WTC11 (cell line): ENCODE results near the gene NANOS2. TPM values are rescaled to one million over a fixed set of nuclear protein-coding genes. Genes with fewer than 3 reads are reported as not detected.

ENCODE experiments used
- ATAC-seq: fragments of 200-7000 bp; cut with Tn5 transposase; 2 replicates; pipeline ENCODE4 v1.10.0; 2021; ENCODE audit warnings: mild to moderate bottlenecking, moderate library complexity
- CTCF ChIA-PET: fragments of 300-600 bp; sonication (Branson Sonifier 250); formaldehyde crosslinking; loops from one replicate; lab custom pipeline; 2021; ENCODE audit warnings: antibody characterized with exemption; lab: Charles Lee
- POLR2A ChIA-PET: fragments of 350-600 bp; sonication (Branson Sonifier 250); formaldehyde crosslinking; loops from one replicate; lab custom pipeline; 2021; ENCODE audit warnings: antibody characterized with exemption; lab: Charles Lee
- DNase-seq: peaks from one replicate; pipeline ENCODE4 v3.0.0; 2021; ENCODE audit warnings: low spot score
- H3K27ac Mint-ChIP-seq: 2 replicates; pipeline ENCODE4 v1.8.0; 2021; ENCODE audit warnings: mixed read lengths
- H3K27me3 Mint-ChIP-seq: 2 replicates; pipeline ENCODE4 v1.8.0; 2021; ENCODE audit warnings: low read depth, mild to moderate bottlenecking, moderate library complexity, mixed read lengths
- H3K36me3 Mint-ChIP-seq: 2 replicates; pipeline ENCODE4 v1.8.0; 2021; ENCODE audit warnings: mixed read lengths
- H3K4me1 Mint-ChIP-seq: 2 replicates; pipeline ENCODE4 v1.8.0; 2022; ENCODE audit warnings: mixed read lengths
- H3K4me3 Mint-ChIP-seq: 2 replicates; pipeline ENCODE4 v1.8.0; 2021; ENCODE audit warnings: mild to moderate bottlenecking, moderate library complexity, mixed read lengths
- H3K9me3 Mint-ChIP-seq: 2 replicates; pipeline ENCODE4 v1.8.0; 2021; ENCODE audit warnings: mixed read lengths
- CREM ChIP-seq: sonication (generic); formaldehyde crosslinking; IDR thresholded peaks from 2 replicates; pipeline ENCODE4 v1.8.1; 2022; ENCODE audit warnings: mild to moderate bottlenecking, missing genetic modification reagents, moderate library complexity
- GRHL2 ChIP-seq: fragments of 250-450 bp; sonication (Bioruptor Pico); IDR thresholded peaks from 2 replicates; pipeline ENCODE4 v1.8.0; 2022; ENCODE audit warnings: mild to moderate bottlenecking, moderate library complexity; ENCODE audit not compliant: insufficient replicate concordance, severe bottlenecking
- HMGA2 ChIP-seq: fragments of 250-450 bp; sonication (Bioruptor Pico); IDR thresholded peaks from 2 replicates; pipeline ENCODE4 v1.4.0; 2021; ENCODE audit warnings: mild to moderate bottlenecking, moderate library complexity
- JAZF1 ChIP-seq: fragments of 250-450 bp; sonication (Bioruptor Pico); IDR thresholded peaks from 2 replicates; pipeline ENCODE4 v1.9.0; 2021; ENCODE audit warnings: moderate library complexity, mild to moderate bottlenecking, inconsistent platforms
- KAT7 ChIP-seq: sonication (generic); formaldehyde crosslinking; IDR thresholded peaks from 2 replicates; pipeline ENCODE4 v1.8.1; 2023; ENCODE audit warnings: missing genetic modification reagents, mild to moderate bottlenecking, borderline replicate concordance
- MYBL2 ChIP-seq: sonication (generic); formaldehyde crosslinking; IDR thresholded peaks from 2 replicates; pipeline ENCODE4 v1.8.1; 2023; ENCODE audit warnings: mild to moderate bottlenecking, moderate library complexity, missing genetic modification reagents
- NFYB ChIP-seq: sonication (generic); formaldehyde crosslinking; conservative IDR thresholded peaks from 2 replicates; pipeline ENCODE4 v1.8.0; 2022; ENCODE audit warnings: low read depth, missing genetic modification reagents
- NR1H2 ChIP-seq: sonication (generic); formaldehyde crosslinking; IDR thresholded peaks from 2 replicates; pipeline ENCODE4 v1.9.0; 2021; ENCODE audit warnings: mild to moderate bottlenecking, moderate library complexity, missing genetic modification reagents
- RELA ChIP-seq: sonication (generic); formaldehyde crosslinking; IDR thresholded peaks from 2 replicates; pipeline ENCODE4 v1.8.1; 2022; ENCODE audit warnings: missing genetic modification reagents, mild to moderate bottlenecking, borderline replicate concordance
- ZNF219 ChIP-seq: sonication (generic); formaldehyde crosslinking; IDR thresholded peaks from 2 replicates; pipeline ENCODE4 v1.8.0; 2023; ENCODE audit warnings: missing genetic modification reagents, mild to moderate bottlenecking, borderline replicate concordance
- ZNF317 ChIP-seq: sonication (generic); formaldehyde crosslinking; IDR thresholded peaks from 2 replicates; pipeline ENCODE4 v1.8.1; 2023; ENCODE audit warnings: low read depth, mild to moderate bottlenecking, moderate library complexity, missing genetic modification reagents, borderline replicate concordance
- ZNF423 ChIP-seq: fragments of 250-450 bp; sonication (Bioruptor Pico); IDR thresholded peaks from 2 replicates; pipeline ENCODE4 v2.1.2; 2022; ENCODE audit warnings: mild to moderate bottlenecking, moderate library complexity
- total RNA-seq: library from RNA; stranded (reverse); gene quantifications from 3 replicates; pipeline ENCODE4 v1.2.3, GENCODE V29; 2021
- TF ChIP-seq, protein P1 (sequence below): sonication (generic); formaldehyde crosslinking; conservative IDR thresholded peaks from 2 replicates; pipeline ENCODE4 v1.8.1; 2022; ENCODE audit warnings: mild to moderate bottlenecking, missing genetic modification reagents
- TF ChIP-seq, protein P2 (sequence below): fragments of 250-450 bp; sonication (Bioruptor Pico); IDR thresholded peaks from 2 replicates; pipeline ENCODE4 v1.8.0; 2021; ENCODE audit warnings: mild to moderate bottlenecking
- TF ChIP-seq, protein P3 (sequence below): sonication (generic); formaldehyde crosslinking; IDR thresholded peaks from 2 replicates; pipeline ENCODE4 v1.8.1; 2022; ENCODE audit warnings: mild to moderate bottlenecking, missing genetic modification reagents, moderate library complexity, borderline replicate concordance
- TF ChIP-seq, protein P4 (sequence below): sonication (generic); formaldehyde crosslinking; IDR thresholded peaks from 2 replicates; pipeline ENCODE4 v1.8.1; 2022; ENCODE audit warnings: low read depth, mild to moderate bottlenecking, moderate library complexity, missing genetic modification reagents, borderline replicate concordance
- TF ChIP-seq, protein P5 (sequence below): sonication (generic); formaldehyde crosslinking; IDR thresholded peaks from 2 replicates; pipeline ENCODE4 v1.8.1; 2022; ENCODE audit warnings: missing genetic modification reagents, borderline replicate concordance
- TF ChIP-seq, protein P6 (sequence below): sonication (generic); formaldehyde crosslinking; IDR thresholded peaks from 2 replicates; pipeline ENCODE4 v1.8.0; 2022; ENCODE audit warnings: mild to moderate bottlenecking, missing genetic modification reagents
- TF ChIP-seq, protein P7 (sequence below): sonication (generic); formaldehyde crosslinking; IDR thresholded peaks from 2 replicates; pipeline ENCODE4 v1.8.0; 2022; ENCODE audit warnings: missing genetic modification reagents
- TF ChIP-seq, protein P8 (sequence below): sonication (generic); formaldehyde crosslinking; IDR thresholded peaks from 2 replicates; pipeline ENCODE4 v1.8.1; 2023; ENCODE audit warnings: mild to moderate bottlenecking, missing genetic modification reagents

NANOS2 gene
- total RNA-seq, 1 experiment from 2014 or later: 0.13 TPM

DNA sequence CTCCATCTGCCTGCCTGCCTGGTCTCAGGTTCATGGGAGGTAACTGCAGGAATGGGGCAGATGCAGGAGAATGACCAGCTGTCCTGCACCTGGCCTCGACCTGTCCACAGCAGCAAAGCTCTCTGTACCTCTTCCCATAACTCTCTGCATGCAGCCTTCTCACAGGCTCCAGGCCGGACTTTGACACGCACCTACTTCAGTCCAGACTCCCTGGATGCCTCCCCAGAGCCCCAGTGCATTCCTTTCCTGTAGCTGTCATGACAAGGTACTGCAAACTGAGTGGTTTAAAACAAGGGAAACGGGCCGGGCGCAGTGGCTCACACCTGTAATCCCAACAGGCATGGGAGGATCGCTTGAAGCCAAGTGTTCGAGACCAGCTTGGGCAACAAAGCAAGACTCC is 3.3 kb downstream of the NANOS2 start:
- peaks cover 7% of the 10 kb centered on the region for H3K27me3 Mint-ChIP-seq
- DNase-seq: no peak
- POLR2A ChIA-PET: interaction anchor here (0.6 kb wide), 1 partner anchor 93 kb away, joined by 3 read pairs; no protein-coding TSS in a partner anchor
- H3K9me3 Mint-ChIP-seq: no peaks in the 10 kb centered on the region
- H3K4me3 Mint-ChIP-seq: no peak overlapping the region
- no peak for ATAC-seq
- CTCF ChIA-PET: interaction anchor here (0.8 to 2.0 kb wide), 4 partner anchors 99 to 166 kb away, joined by 3 to 8 read pairs (median 4); no protein-coding TSS in a partner anchor
- H3K36me3 Mint-ChIP-seq: no peaks in the 10 kb centered on the region
- no peaks in the 10 kb centered on the region for H3K4me1 Mint-ChIP-seq
- no peak overlapping the region for H3K27ac Mint-ChIP-seq
- TF ChIP-seq, protein P1, sequence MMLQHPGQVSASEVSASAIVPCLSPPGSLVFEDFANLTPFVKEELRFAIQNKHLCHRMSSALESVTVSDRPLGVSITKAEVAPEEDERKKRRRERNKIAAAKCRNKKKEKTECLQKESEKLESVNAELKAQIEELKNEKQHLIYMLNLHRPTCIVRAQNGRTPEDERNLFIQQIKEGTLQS (CRISPR knock-in tag): no peak
- TF ChIP-seq GRHL2 (CRISPR knock-in tag) (no peak), HMGA2 (CRISPR knock-in tag) (no peak), CREM (CRISPR knock-in tag) (no peak), RELA (CRISPR knock-in tag) (no peak), ZNF219 (no peak)
- TF ChIP-seq, protein P2, sequence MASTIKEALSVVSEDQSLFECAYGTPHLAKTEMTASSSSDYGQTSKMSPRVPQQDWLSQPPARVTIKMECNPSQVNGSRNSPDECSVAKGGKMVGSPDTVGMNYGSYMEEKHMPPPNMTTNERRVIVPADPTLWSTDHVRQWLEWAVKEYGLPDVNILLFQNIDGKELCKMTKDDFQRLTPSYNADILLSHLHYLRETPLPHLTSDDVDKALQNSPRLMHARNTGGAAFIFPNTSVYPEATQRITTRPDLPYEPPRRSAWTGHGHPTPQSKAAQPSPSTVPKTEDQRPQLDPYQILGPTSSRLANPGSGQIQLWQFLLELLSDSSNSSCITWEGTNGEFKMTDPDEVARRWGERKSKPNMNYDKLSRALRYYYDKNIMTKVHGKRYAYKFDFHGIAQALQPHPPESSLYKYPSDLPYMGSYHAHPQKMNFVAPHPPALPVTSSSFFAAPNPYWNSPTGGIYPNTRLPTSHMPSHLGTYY (CRISPR knock-in tag): no peak
- TF ChIP-seq, protein P3, sequence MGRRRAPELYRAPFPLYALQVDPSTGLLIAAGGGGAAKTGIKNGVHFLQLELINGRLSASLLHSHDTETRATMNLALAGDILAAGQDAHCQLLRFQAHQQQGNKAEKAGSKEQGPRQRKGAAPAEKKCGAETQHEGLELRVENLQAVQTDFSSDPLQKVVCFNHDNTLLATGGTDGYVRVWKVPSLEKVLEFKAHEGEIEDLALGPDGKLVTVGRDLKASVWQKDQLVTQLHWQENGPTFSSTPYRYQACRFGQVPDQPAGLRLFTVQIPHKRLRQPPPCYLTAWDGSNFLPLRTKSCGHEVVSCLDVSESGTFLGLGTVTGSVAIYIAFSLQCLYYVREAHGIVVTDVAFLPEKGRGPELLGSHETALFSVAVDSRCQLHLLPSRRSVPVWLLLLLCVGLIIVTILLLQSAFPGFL (CRISPR knock-in tag): no peak

DNA sequence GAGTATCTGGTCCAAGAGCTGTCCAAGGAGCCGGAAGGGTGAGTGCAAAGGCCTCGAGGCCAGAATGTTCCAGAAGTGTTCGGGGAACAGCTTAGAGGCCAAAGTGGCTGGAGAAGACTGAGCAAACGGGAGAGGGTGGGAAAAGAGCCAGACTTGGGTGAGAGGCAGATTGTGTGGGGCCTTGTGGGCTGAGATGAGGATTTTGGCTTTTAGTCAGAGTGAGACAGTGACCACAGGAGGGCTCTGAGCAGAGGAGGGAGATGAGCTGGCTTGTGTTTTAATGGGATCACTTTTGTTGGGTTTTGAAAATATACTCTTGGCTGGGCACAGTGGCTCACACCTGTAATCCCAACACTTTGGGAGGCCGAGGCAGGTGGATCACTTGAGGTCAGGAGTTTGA is 5.6 kb downstream of the NANOS2 start:
- Mint-ChIP-seq H3K4me1 (no peaks in the 10 kb centered on the region), H3K4me3 (no peak overlapping the region), H3K27me3 (peaks cover 7% of the 10 kb centered on the region), H3K36me3 (no peaks in the 10 kb centered on the region), H3K9me3 (no peaks in the 10 kb centered on the region), H3K27ac (peak overlapping the region; percentile 48; the same call in 1 of the 2 replicates)
- DNase-seq (no peak), ATAC-seq (no peak)
- ChIA-PET POLR2A (no interaction called here), CTCF (interaction anchor here (0.8 to 2.2 kb wide), 6 partner anchors 28 to 170 kb away, joined by 3 to 8 read pairs (median 4); no protein-coding TSS in a partner anchor)
- TF ChIP-seq ZNF317 (CRISPR knock-in tag): no peak
- no peak for TF ChIP-seq HMGA2 (CRISPR knock-in tag)
- TF ChIP-seq, protein P4, sequence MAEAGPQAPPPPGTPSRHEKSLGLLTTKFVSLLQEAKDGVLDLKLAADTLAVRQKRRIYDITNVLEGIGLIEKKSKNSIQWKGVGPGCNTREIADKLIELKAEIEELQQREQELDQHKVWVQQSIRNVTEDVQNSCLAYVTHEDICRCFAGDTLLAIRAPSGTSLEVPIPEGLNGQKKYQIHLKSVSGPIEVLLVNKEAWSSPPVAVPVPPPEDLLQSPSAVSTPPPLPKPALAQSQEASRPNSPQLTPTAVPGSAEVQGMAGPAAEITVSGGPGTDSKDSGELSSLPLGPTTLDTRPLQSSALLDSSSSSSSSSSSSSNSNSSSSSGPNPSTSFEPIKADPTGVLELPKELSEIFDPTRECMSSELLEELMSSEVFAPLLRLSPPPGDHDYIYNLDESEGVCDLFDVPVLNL (CRISPR knock-in tag): no peak
- TF ChIP-seq, protein P5, sequence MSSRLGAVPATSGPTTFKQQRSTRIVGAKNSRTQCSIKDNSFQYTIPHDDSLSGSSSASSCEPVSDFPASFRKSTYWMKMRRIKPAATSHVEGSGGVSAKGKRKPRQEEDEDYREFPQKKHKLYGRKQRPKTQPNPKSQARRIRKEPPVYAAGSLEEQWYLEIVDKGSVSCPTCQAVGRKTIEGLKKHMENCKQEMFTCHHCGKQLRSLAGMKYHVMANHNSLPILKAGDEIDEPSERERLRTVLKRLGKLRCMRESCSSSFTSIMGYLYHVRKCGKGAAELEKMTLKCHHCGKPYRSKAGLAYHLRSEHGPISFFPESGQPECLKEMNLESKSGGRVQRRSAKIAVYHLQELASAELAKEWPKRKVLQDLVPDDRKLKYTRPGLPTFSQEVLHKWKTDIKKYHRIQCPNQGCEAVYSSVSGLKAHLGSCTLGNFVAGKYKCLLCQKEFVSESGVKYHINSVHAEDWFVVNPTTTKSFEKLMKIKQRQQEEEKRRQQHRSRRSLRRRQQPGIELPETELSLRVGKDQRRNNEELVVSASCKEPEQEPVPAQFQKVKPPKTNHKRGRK: no peak
- TF ChIP-seq, protein P6, sequence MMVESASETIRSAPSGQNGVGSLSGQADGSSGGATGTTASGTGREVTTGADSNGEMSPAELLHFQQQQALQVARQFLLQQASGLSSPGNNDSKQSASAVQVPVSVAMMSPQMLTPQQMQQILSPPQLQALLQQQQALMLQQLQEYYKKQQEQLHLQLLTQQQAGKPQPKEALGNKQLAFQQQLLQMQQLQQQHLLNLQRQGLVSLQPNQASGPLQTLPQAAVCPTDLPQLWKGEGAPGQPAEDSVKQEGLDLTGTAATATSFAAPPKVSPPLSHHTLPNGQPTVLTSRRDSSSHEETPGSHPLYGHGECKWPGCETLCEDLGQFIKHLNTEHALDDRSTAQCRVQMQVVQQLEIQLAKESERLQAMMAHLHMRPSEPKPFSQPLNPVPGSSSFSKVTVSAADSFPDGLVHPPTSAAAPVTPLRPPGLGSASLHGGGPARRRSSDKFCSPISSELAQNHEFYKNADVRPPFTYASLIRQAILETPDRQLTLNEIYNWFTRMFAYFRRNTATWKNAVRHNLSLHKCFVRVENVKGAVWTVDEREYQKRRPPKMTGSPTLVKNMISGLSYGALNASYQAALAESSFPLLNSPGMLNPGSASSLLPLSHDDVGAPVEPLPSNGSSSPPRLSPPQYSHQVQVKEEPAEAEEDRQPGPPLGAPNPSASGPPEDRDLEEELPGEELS (CRISPR knock-in tag): no peak
- TF ChIP-seq, protein P7, sequence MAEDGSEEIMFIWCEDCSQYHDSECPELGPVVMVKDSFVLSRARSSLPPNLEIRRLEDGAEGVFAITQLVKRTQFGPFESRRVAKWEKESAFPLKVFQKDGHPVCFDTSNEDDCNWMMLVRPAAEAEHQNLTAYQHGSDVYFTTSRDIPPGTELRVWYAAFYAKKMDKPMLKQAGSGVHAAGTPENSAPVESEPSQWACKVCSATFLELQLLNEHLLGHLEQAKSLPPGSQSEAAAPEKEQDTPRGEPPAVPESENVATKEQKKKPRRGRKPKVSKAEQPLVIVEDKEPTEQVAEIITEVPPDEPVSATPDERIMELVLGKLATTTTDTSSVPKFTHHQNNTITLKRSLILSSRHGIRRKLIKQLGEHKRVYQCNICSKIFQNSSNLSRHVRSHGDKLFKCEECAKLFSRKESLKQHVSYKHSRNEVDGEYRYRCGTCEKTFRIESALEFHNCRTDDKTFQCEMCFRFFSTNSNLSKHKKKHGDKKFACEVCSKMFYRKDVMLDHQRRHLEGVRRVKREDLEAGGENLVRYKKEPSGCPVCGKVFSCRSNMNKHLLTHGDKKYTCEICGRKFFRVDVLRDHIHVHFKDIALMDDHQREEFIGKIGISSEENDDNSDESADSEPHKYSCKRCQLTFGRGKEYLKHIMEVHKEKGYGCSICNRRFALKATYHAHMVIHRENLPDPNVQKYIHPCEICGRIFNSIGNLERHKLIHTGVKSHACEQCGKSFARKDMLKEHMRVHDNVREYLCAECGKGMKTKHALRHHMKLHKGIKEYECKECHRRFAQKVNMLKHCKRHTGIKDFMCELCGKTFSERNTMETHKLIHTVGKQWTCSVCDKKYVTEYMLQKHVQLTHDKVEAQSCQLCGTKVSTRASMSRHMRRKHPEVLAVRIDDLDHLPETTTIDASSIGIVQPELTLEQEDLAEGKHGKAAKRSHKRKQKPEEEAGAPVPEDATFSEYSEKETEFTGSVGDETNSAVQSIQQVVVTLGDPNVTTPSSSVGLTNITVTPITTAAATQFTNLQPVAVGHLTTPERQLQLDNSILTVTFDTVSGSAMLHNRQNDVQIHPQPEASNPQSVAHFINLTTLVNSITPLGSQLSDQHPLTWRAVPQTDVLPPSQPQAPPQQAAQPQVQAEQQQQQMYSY (CRISPR knock-in tag): no peak
- TF ChIP-seq, protein P8, sequence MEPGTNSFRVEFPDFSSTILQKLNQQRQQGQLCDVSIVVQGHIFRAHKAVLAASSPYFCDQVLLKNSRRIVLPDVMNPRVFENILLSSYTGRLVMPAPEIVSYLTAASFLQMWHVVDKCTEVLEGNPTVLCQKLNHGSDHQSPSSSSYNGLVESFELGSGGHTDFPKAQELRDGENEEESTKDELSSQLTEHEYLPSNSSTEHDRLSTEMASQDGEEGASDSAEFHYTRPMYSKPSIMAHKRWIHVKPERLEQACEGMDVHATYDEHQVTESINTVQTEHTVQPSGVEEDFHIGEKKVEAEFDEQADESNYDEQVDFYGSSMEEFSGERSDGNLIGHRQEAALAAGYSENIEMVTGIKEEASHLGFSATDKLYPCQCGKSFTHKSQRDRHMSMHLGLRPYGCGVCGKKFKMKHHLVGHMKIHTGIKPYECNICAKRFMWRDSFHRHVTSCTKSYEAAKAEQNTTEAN (CRISPR knock-in tag): no peak
- TF ChIP-seq, protein P1 (CRISPR knock-in tag): no peak
- TF ChIP-seq JAZF1: no peak
- TF ChIP-seq NR1H2 (CRISPR knock-in tag): no peak
- TF ChIP-seq KAT7: no peak
- TF ChIP-seq MYBL2 (CRISPR knock-in tag): no peak
- no peak for TF ChIP-seq ZNF423 (CRISPR knock-in tag)
- TF ChIP-seq NFYB (CRISPR knock-in tag): no peak
